Measurements from ENCODE around the gene ARHGAP31.

ARHGAP31 gene

GRCh38 chr3:119437691-119438258, 143.6 kb downstream of the ARHGAP31 start:
- no peak for DNase-seq (ENCODE audit: low read depth, low spot score)

GRCh38 chr3:119443179-119443578, 149.0 kb downstream of the ARHGAP31 start:
- no peak for DNase-seq (ENCODE audit: low read depth, low spot score)

DNA sequence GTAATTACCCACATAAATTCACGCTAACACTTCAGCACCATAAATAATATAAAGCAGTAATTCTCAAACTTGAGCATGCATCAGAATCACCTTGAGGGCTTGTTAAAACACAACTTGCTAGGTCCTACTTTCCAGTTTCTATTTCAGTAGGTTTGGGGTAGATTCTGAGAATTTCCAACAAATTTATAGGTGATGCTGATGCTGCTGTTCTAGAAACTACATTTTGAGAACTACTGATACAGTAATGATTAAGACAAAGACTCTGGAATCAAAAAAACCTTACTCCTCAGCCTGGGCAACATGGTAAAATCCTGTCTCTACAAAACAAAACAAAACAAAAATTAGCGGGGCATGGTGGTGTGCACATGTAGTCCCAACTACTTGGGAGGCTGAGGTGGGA, 150.4 kb downstream of the ARHGAP31 start:
- no peak for DNase-seq (ENCODE audit: low read depth, low spot score)

GRCh38 chr3:119453822-119454221, 159.6 kb downstream of the ARHGAP31 start:
- DNase-seq (ENCODE audit: low read depth, low spot score): no peak

- no peak for DNase-seq (ENCODE audit: low read depth, low spot score)
These were observed 162.3 kb downstream of the ARHGAP31 start for GRCh38 chr3:119456469-119456868.

GRCh38 chr3:119457246-119457645, 163.1 kb downstream of the ARHGAP31 start:
- no peak for DNase-seq (ENCODE audit: low read depth, low spot score)

DNA sequence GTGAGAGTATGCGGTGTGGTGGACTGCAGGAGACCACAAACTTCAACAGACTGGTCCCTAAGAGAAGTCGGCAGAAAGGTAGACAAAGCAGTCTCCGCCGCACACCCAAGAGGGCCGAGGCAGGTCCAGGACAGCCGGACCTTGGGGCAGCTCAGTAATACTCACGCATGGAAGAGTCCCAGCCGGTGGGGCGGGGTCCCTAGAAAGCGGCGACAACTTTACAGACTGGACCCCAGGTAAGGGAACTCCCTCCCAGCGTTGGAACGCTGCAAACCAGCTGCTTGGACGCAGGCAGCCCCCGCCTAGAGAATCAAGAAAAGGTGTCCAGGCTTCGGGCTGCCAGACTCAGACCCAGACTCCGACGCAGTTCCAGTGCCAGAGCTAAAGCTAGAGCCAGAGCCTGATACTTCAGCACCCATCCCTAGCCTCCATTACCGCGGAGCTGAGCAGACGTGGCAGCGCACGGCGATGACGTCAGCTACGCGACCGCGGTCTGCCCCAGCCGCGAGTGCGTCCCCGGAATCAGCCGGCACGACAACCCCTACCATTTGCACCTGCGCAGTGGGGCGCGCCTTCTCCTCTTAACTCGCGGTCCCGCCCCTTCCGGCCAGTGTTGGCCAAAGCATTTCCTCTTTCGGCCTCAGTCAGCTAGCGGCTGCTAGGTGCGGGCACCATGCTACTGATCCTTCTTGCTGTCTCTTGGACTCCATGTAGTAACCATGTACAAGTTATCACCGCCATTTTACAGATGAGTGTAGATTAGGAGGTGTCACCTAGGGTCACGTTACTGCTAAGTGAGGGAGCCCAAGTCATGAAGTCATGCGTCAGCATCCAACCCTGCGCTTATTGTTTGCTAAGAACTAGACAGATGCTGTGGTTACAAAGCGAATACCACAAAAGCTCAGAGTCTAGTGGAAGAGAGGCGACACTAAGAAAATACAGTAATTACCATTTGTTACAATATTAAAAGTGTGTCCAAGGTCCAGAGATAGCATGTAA, 169.3 kb downstream of the ARHGAP31 start, which contains the start of gene TMEM39A:
Gene TMEM39A, minus strand, starts transcription at position 445 of the 999 bp plus-strand sequence. CDS start 1,541 bp downstream, outside the sequence.
- DNase-seq (ENCODE audit: low read depth, low spot score): peak; percentile 91

GRCh38 chr3:119468041-119468440, 173.9 kb downstream of the ARHGAP31 start:
- DNase-seq (ENCODE audit: low read depth, low spot score): no peak

DNA sequence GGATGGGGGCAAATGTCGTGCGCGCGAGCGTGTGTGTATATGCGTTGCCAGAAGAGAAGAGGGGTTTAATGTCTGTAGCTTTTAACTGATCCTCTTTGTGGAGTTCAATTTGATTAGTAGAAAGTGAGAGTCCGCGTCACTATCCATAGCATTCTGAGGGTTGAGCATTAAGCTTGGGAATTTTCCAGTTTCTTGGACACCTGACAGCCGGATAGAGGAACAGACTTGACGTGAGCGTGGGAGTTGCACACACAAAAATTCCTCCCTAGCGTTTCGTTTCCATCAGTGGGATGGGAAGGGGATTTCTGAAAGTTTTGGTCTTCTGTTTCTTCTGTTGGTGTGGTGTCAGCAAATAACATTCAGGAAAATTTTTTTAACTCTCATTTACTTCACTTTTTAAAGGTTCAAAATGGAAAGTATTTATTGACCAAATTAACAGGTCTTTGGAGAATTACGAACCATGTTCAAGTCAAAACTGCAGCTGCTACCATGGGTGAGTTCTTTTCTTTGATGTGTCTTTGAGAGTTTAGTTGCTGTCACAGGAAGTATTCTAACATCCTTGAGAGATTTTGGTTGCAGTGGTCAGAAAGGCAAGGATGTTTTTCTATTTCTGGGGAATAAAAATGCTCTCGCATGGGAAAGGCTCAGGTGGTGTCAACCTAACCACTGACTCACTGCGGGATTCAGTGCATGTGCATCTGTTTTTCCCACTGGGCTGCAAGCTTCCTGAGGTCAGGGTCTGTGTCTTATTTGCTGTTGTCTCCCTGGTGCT, 175.4 kb downstream of the ARHGAP31 start:
- DNase-seq (ENCODE audit: low read depth, low spot score): no peak

All from iPS DF 19.7 (cell line).